Measurements from ENCODE around the gene MAPK12. TPM values are rescaled to one million over a fixed set of nuclear protein-coding genes. Genes with fewer than 3 reads are reported as not detected.

MAPK12 gene
- total and polyA plus RNA-seq, 2 of the 8 experiments (the other 6 are each of a cell fraction or from before 2014, with no cell fraction given) = 17.3 to 20.3 TPM

DNA sequence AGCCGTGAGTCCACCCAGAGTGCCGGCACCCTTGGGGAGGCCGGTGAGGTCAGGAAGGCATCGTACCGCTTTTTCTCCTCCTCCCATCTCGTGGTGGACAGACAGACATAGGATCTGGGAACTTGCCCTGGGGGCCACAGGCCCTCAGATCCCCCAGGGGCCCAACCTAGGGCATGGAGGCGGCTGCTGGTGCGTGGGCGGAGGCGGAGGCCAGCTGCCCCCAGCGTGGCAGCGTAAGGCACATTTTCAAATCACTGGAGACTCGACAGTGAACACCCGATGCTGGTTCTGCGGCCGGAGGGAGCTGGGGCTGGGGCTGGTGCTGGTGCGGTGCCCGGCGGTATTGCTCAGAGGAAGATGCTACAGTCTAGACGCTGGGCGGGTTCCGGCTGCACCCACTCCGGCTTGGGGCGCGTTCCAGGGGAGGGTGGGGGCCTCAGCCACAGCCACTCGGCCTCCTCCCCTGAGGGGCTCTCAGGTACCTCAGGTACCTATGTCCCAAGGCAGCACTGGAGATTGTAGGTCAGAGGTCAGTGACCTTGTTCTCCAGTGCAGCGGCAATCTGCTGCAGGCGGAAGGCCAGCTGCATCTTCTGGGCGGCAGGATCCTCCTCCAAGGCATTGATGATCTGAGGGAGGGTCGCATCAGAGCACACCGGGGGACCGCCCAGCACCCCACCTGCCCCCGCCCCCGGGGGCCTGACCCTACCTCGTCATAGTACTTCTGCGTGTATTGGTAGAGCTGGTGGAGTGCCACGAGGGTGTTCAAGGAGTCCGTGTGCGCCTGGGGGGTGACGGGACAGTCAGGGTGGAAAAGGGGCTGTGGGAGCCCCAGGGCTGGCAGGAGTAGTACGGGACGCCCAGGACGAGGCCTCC lies 13.9 kb upstream of the MAPK12 start:
- Histone ChIP-seq H2BK20ac (ENCODE audit: low read length) (no peak overlapping the region), H3K18ac (ENCODE audit: extremely low read depth, low read length) (no peak overlapping the region), H3K9ac (replicated peaks in 1 of 4; ENCODE audit: extremely low read depth in 1 of 4, low read depth in 3 of 4, low read length in 3 of 4) (no peak overlapping the region), H3K4me3 (ENCODE audit: extremely low read depth in 1 of 4, insufficient read depth in 2 of 4, low read depth in 3 of 4, low read length in 4 of 4) (no peak overlapping the region), H3K36me3 (ENCODE audit: control insufficient read depth in 2 of 4, insufficient read depth in 4 of 4, low read length in 3 of 4) (peaks cover 12 to 54% (median 36%) of the 10 kb centered on the region in 4 experiments), H2AFZ (ENCODE audit: low read length) (no peak overlapping the region), H3K27me3 (replicated peaks in 1 of 4; ENCODE audit: control insufficient read depth in 3 of 4, extremely low read depth in 1 of 4, insufficient read depth in 3 of 4, low read length in 3 of 4) (peaks cover 6 to 13% (median 12%) of the 10 kb centered on the region in 4 experiments; a peak in 6 of 7 replicates), H4K91ac (replicated peaks; ENCODE audit: insufficient read length, low read length) (no peak overlapping the region), H4K8ac (ENCODE audit: extremely low read depth, insufficient read depth, low read length) (no peak overlapping the region; the same call in 1 of the 2 replicates), H3K4ac (replicated peaks; ENCODE audit: insufficient read length, low read depth, low read length) (no peak overlapping the region), H3K4me2 (ENCODE audit: insufficient read depth in 1 of 2, low read depth in 2 of 2, low read length in 2 of 2) (no peak overlapping the region), H3K9me3 (ENCODE audit: insufficient read depth in 2 of 2, low read depth in 1 of 2, low read length in 1 of 2) (peaks cover 7 to 24% of the 10 kb centered on the region in 2 experiments; a peak in 3 of 4 replicates), H2BK5ac (ENCODE audit: low read depth, low read length) (no peak overlapping the region), H3K79me2 (ENCODE audit: control insufficient read depth in 1 of 2, insufficient read depth in 2 of 2, low read length in 2 of 2) (no peaks in the 10 kb centered on the region), H3K4me1 (replicated peaks in 1 of 4; ENCODE audit: control insufficient read depth in 3 of 4, insufficient read depth in 4 of 4, low read length in 3 of 4) (peaks cover 2 to 11% (median 7%) of the 10 kb centered on the region in 4 experiments; a peak in 5 of 7 replicates), H3K14ac (ENCODE audit: insufficient read length) (no peak overlapping the region), H2BK120ac (replicated peaks; ENCODE audit: low read depth, low read length) (no peak overlapping the region), H3K23ac (ENCODE audit: insufficient read length) (no peak overlapping the region), H3K23me2 (ENCODE audit: low read depth, low read length) (peaks cover 8% of the 10 kb centered on the region; the same call in 1 of the 2 replicates), H3K56ac (replicated peaks; ENCODE audit: insufficient read length, low read depth, low read length) (no peak overlapping the region), H3K27ac (ENCODE audit: low read depth, low read length) (no peak overlapping the region), H4K5ac (ENCODE audit: insufficient read length, low read depth, low read length) (no peak overlapping the region), H3K79me1 (ENCODE audit: low read depth, low read length) (no peaks in the 10 kb centered on the region), H2BK15ac (ENCODE audit: low read length) (no peak overlapping the region), H4K20me1 (replicated peaks in 1 of 2; ENCODE audit: control insufficient read depth in 1 of 2, insufficient read depth in 2 of 2, low read length in 2 of 2) (peaks cover 6 to 11% of the 10 kb centered on the region in 2 experiments), H2BK12ac (ENCODE audit: low read depth, low read length) (no peak overlapping the region), H2AK5ac (ENCODE audit: low read depth, low read length) (no peak overlapping the region)
- no peak for FAIRE-seq
- ChIA-PET POLR2A (ENCODE audit: partially characterized antibody) (interaction anchor here (1.2 kb wide), 2 partner anchors 25 to 53 kb away, joined by 3 read pairs; partner anchors contain the start of gene HDAC10), CTCF (ENCODE audit: partially characterized antibody) (interaction anchor here (0.6 to 6.0 kb wide), 30 partner anchors 8 to 513 kb away, joined by 3 to 39 read pairs (median 4); partner anchors contain the start of genes HDAC10 and MAPK12)
- DNase-seq (ENCODE audit: low read depth in 1 of 2, low spot score in 2 of 2) = no peak
- WGBS, 2 experiments (ENCODE audit: extremely low coverage in 1 of 2, insufficient coverage in 1 of 2, insufficient read length in 1 of 2, insufficient replicate concordance in 2 of 2, low coverage in 1 of 2, low lambda C conversion rate in 2 of 2, missing lambda C conversion rate in 1 of 2) = 94% methylated on average over 32 of the region's 43 CpGs; no CpG with 5 or more reads in 1 of the 2 experiments
- TF ChIP-seq TAF1 (IDR thresholded peaks at IDR 0.05; ENCODE audit: low read depth, low read length) (no peak), RBBP5 (IDR thresholded peaks at IDR 0.05; ENCODE audit: borderline replicate concordance, low read depth, low read length) (no peak), PHF8 (conservative IDR thresholded peaks at IDR 0.05; ENCODE audit: low read depth, low read length) (no peak), POLR2AphosphoS5 (IDR thresholded peaks at IDR 0.05; ENCODE audit: low read depth, low read length) (no peak), GTF2F1 (IDR thresholded peaks at IDR 0.05; ENCODE audit: borderline replicate concordance, low read depth, low read length) (no peak), SIN3A (conservative IDR thresholded peaks at IDR 0.05 in 1 of 2, IDR thresholded peaks at IDR 0.05 in 1 of 2; ENCODE audit: low read depth in 1 of 2, low read length in 2 of 2) (no peak), HDAC6 (IDR thresholded peaks at IDR 0.05; ENCODE audit: low read depth, low read length) (no peak), JUN (IDR thresholded peaks at IDR 0.05; ENCODE audit: low read depth, low read length) (no peak)

Measured in H1 (cell line).